ENCODE measurements around the gene ARPC1B.

Gene ARPC1B

DNA sequence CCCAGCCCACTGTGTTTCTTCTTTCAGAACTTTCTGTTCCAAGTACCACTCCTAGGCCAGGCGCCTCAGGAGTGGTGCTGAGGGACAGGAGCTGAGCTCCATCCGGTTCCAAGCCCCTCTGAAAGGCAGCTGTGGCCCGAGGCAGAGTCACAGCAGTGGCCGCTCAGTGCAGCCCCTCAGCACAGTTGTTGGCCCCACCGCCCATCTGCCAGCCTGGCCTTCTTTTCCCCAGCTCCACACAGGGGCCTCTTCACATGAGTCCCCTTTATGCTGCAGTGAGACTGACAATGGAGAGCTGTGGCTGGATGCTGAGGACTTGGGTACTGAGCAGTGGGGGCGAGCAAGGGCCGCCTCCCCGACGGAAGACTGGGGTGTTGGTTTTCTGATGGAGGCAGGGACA lies 43.7 kb downstream of the ARPC1B start:
- no peak for DNase-seq (ENCODE audit: low read depth)
- TF ChIP-seq, protein P1, sequence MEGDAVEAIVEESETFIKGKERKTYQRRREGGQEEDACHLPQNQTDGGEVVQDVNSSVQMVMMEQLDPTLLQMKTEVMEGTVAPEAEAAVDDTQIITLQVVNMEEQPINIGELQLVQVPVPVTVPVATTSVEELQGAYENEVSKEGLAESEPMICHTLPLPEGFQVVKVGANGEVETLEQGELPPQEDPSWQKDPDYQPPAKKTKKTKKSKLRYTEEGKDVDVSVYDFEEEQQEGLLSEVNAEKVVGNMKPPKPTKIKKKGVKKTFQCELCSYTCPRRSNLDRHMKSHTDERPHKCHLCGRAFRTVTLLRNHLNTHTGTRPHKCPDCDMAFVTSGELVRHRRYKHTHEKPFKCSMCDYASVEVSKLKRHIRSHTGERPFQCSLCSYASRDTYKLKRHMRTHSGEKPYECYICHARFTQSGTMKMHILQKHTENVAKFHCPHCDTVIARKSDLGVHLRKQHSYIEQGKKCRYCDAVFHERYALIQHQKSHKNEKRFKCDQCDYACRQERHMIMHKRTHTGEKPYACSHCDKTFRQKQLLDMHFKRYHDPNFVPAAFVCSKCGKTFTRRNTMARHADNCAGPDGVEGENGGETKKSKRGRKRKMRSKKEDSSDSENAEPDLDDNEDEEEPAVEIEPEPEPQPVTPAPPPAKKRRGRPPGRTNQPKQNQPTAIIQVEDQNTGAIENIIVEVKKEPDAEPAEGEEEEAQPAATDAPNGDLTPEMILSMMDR (IDR thresholded peaks at IDR 0.05; ENCODE audit: low read depth, low read length, missing control alignments) = no peak

DNA sequence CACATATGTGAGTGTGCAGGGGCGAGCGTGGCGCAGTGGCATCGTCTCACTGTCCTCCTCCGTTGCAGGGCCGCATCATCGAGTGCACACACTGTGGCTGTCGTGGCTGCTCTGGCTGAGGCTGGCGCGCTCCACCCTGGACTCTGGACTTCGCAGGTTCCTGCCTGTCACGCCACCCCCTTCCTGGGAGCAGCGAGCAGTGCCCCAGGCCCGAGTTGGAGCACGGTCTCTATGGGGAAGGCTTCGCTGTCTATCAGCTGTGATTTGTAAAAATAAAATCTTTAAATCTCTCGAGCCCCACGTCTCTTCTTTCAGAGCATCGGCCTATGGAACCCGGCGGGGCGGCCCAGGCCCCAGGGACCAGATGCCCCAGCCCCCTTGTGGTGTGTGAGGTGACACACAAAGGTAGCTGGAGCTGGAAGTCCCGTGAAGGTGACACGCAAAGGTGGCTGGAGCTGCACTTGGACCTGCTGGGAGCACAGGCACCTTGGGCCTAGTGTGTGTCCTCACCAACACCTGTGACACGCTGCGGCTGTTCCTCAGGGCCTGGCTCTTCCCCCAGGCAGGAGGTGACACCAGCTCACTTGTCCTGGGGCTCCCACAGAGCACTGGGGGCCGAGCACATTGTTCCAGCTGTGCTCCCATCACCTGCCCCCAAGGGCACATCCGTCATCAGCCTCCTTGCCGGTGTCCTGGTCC lies 44.9 kb downstream of the ARPC1B start:
- no peak for DNase-seq (ENCODE audit: low read depth)
- H3K4me3 ChIP-seq (ENCODE audit: low read depth, low read length) = no peak overlapping the region
- TF ChIP-seq, protein P1 (IDR thresholded peaks at IDR 0.05; ENCODE audit: low read depth, low read length, missing control alignments) = no peak

More for the DNA sequence above, 43.7 kb downstream of the ARPC1B start:
- H3K4me3 ChIP-seq (ENCODE audit: low read depth, low read length) = no peak overlapping the region

DNA sequence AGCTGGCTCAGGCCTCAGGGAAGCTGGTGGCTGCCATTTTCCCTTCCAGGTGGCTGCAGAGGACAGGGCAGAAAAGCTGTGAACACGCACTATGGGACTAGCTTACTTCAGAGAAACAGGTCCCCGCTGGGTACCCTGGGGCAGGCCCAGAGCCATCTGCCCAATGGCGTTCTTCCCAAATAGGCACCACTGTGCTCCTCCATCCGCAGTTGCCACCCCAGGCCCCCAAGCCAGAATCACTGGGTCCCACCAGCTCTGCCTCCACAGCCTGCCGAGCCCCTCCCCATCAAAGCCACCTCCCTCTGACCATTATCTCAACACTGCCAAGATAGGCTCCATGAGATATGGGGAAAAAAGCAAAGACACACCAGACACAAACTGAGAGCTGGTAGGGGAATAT lies 45.7 kb downstream of the ARPC1B start:
- no peak for DNase-seq (ENCODE audit: low read depth)
- TF ChIP-seq, protein P1 (IDR thresholded peaks at IDR 0.05; ENCODE audit: low read depth, low read length, missing control alignments) = no peak
- no peak overlapping the region for H3K4me3 ChIP-seq (ENCODE audit: low read depth, low read length)

DNA sequence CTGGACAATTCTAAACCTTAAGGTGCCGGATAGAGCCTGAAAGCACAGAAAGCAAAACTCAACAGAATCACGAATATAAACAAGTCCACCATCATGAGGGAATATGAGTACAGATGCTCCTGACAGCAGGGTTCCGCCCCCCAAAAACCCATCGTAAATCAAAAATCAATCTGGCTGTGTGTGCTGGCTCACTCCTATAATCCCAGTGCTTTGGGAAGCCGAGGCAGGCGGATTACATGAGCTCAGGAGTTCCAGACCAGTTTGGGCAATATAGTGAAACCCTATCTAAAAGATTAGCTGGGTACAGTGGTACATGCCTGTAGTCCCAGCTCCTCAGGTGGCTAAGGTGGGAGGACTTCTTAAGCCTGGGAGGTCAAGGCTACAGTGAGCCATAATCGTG lies 46.5 kb downstream of the ARPC1B start:
- TF ChIP-seq, protein P1 (IDR thresholded peaks at IDR 0.05; ENCODE audit: low read depth, low read length, missing control alignments) = no peak
- H3K4me3 ChIP-seq (ENCODE audit: low read depth, low read length) = no peak overlapping the region
- no peak for DNase-seq (ENCODE audit: low read depth)

DNA sequence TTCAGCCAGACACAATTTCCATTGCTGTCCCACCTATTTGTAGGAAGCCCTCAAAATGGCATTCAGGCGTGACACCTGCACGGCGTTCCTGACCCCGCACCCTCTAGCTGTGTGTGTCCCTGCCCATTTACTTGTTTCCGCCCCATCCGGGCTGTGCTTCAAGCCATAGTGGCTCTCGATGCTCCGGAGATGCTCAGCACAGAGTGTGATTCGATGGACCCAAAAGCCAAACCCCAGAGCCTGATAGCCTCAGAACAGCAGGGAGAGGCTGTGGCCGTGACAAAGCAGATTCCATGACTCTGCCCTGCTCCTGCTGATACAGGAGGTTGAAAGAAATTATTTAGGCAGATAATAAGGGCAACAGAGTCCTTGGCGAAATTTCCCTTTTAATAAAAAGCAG lies 47.7 kb downstream of the ARPC1B start:
- H3K4me3 ChIP-seq (ENCODE audit: low read depth, low read length) = no peak overlapping the region
- DNase-seq (ENCODE audit: low read depth) = no peak
- TF ChIP-seq, protein P1 (IDR thresholded peaks at IDR 0.05; ENCODE audit: low read depth, low read length, missing control alignments) = no peak

DNA sequence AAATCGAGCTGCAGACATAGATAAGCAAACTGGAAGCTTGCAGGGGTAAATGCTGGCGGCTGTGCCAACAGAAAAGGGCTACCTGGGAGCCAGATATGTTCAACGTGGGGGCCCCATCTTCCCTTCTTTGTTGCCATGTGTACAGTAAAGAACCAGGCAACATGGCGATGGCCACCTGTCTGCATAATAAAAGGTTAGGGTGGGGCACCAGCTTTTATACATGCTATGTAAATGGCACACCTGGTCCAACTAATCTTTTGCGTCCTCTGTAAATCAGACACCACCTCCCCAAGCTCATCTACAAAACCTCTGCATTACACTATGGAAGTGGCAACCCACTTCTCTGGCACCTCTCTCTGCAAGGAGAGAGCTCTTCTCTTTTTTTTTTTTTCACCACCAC lies 48.1 kb downstream of the ARPC1B start:
- no peak overlapping the region for H3K4me3 ChIP-seq (ENCODE audit: low read depth, low read length)
- TF ChIP-seq, protein P1 (IDR thresholded peaks at IDR 0.05; ENCODE audit: low read depth, low read length, missing control alignments) = no peak
- DNase-seq (ENCODE audit: low read depth) = no peak

All from GM12864 (cell line).